Measurements from ENCODE around the gene POTEJ. TPM values are rescaled to one million over a fixed set of nuclear protein-coding genes. Genes with fewer than 3 reads are reported as not detected.
"Not testable (repeated sequence)": the region's sequence is repeated elsewhere in the genome, so short reads cannot be mapped to it uniquely, and the experiment has no call there.

Gene POTEJ
- total and polyA plus RNA-seq, 2 donors (not counting 1 experiment from before 2014, with no cell fraction given), result not detected

- H3K27me3 ChIP-seq (replicated peaks in 1 of 4; ENCODE audit: control extremely low read depth in 1 of 4, control insufficient read depth in 3 of 4, insufficient read depth in 4 of 4, low read length in 3 of 4); H3K27ac Mint-ChIP-seq; CTCF ChIA-PET; H3K79me2 ChIP-seq (ENCODE audit: control insufficient read depth, insufficient read depth, low read length); H3K27ac ChIP-seq (ENCODE audit: low read length in 2 of 2); H3K9ac ChIP-seq (ENCODE audit: low read length); H2AFZ ChIP-seq (ENCODE audit: insufficient read depth, low read depth, low read length, poor library complexity, severe bottlenecking); ATAC-seq (ENCODE audit: low read depth); H3K4me2 ChIP-seq (replicated peaks; ENCODE audit: low read depth, low read length, poor library complexity, severe bottlenecking); H3K36me3 ChIP-seq (replicated peaks in 1 of 2; ENCODE audit: control extremely low read depth in 1 of 2, control insufficient read depth in 1 of 2, extremely low read depth in 1 of 2, insufficient read depth in 2 of 2, low read length in 1 of 2); H3K27me3 Mint-ChIP-seq; H3K4me3 ChIP-seq (ENCODE audit: control extremely low read depth in 1 of 5, extremely low read depth in 1 of 5, insufficient read depth in 1 of 5, low read depth in 2 of 5, low read length in 4 of 5); H3K4me1 ChIP-seq (ENCODE audit: control insufficient read depth in 2 of 2, insufficient read depth in 2 of 2, low read length in 2 of 2); H4K20me1 ChIP-seq (ENCODE audit: control insufficient read depth, insufficient read depth, low read length, poor library complexity, severe bottlenecking); POLR2A ChIA-PET; DNase-seq; H3K4me3 Mint-ChIP-seq; H3K9me3 ChIP-seq (ENCODE audit: control extremely low read depth in 1 of 3, control insufficient read depth in 2 of 3, insufficient read depth in 1 of 3, low read length in 2 of 3); intact Hi-C loops (cut with micrococcal nuclease); H3K9me3 Mint-ChIP-seq (ENCODE audit: insufficient read depth); H3K4me1 Mint-ChIP-seq: not testable (repeated sequence)
- WGBS (ENCODE audit: insufficient coverage), result 89% methylated on average over 9 of the region's 10 CpGs
These were observed 56.3 kb downstream of the POTEJ start for GRCh38 chr2:130667516-130667915.

GRCh38 chr2:130670026-130670745 lies 58.9 kb downstream of the POTEJ start:
- not testable (repeated sequence) for H3K36me3 ChIP-seq (replicated peaks in 1 of 2; ENCODE audit: control extremely low read depth in 1 of 2, control insufficient read depth in 1 of 2, extremely low read depth in 1 of 2, insufficient read depth in 2 of 2, low read length in 1 of 2); H3K27ac ChIP-seq (ENCODE audit: low read length in 2 of 2)

GRCh38 chr2:130692041-130692770 lies 81.0 kb downstream of the POTEJ start:
- H3K9me3 Mint-ChIP-seq (ENCODE audit: insufficient read depth); H4K20me1 ChIP-seq (ENCODE audit: control insufficient read depth, insufficient read depth, low read length, poor library complexity, severe bottlenecking); POLR2A ChIA-PET; H3K4me1 Mint-ChIP-seq; intact Hi-C loops (cut with micrococcal nuclease); H3K27me3 ChIP-seq (replicated peaks in 1 of 4; ENCODE audit: control extremely low read depth in 1 of 4, control insufficient read depth in 3 of 4, insufficient read depth in 4 of 4, low read length in 3 of 4); H3K27ac ChIP-seq (ENCODE audit: low read length in 2 of 2); H3K4me3 ChIP-seq (ENCODE audit: control extremely low read depth in 1 of 5, extremely low read depth in 1 of 5, insufficient read depth in 1 of 5, low read depth in 2 of 5, low read length in 4 of 5); H3K27ac Mint-ChIP-seq; H3K9me3 ChIP-seq (ENCODE audit: control extremely low read depth in 1 of 3, control insufficient read depth in 2 of 3, insufficient read depth in 1 of 3, low read length in 2 of 3); H3K9ac ChIP-seq (ENCODE audit: low read length); CTCF ChIA-PET; H3K4me1 ChIP-seq (ENCODE audit: control insufficient read depth in 2 of 2, insufficient read depth in 2 of 2, low read length in 2 of 2); H2AFZ ChIP-seq (ENCODE audit: insufficient read depth, low read depth, low read length, poor library complexity, severe bottlenecking); H3K4me2 ChIP-seq (replicated peaks; ENCODE audit: low read depth, low read length, poor library complexity, severe bottlenecking); H3K36me3 ChIP-seq (replicated peaks in 1 of 2; ENCODE audit: control extremely low read depth in 1 of 2, control insufficient read depth in 1 of 2, extremely low read depth in 1 of 2, insufficient read depth in 2 of 2, low read length in 1 of 2); ATAC-seq (ENCODE audit: low read depth); DNase-seq; H3K27me3 Mint-ChIP-seq; H3K79me2 ChIP-seq (ENCODE audit: control insufficient read depth, insufficient read depth, low read length); H3K4me3 Mint-ChIP-seq: not testable (repeated sequence)
- 74% methylated on average over 7 of the region's 35 CpGs for WGBS (ENCODE audit: insufficient coverage)

More at GRCh38 chr2:130670026-130670745, 58.9 kb downstream of the POTEJ start:
- H3K27me3 Mint-ChIP-seq; H3K4me3 Mint-ChIP-seq; ATAC-seq (ENCODE audit: low read depth); H3K4me1 ChIP-seq (ENCODE audit: control insufficient read depth in 2 of 2, insufficient read depth in 2 of 2, low read length in 2 of 2); H3K27ac Mint-ChIP-seq; CTCF ChIA-PET; H3K4me2 ChIP-seq (replicated peaks; ENCODE audit: low read depth, low read length, poor library complexity, severe bottlenecking); H3K79me2 ChIP-seq (ENCODE audit: control insufficient read depth, insufficient read depth, low read length); POLR2A ChIA-PET; DNase-seq; H3K4me1 Mint-ChIP-seq; H4K20me1 ChIP-seq (ENCODE audit: control insufficient read depth, insufficient read depth, low read length, poor library complexity, severe bottlenecking); H3K4me3 ChIP-seq (ENCODE audit: control extremely low read depth in 1 of 5, extremely low read depth in 1 of 5, insufficient read depth in 1 of 5, low read depth in 2 of 5, low read length in 4 of 5); H3K27me3 ChIP-seq (replicated peaks in 1 of 4; ENCODE audit: control extremely low read depth in 1 of 4, control insufficient read depth in 3 of 4, insufficient read depth in 4 of 4, low read length in 3 of 4); H3K9me3 ChIP-seq (ENCODE audit: control extremely low read depth in 1 of 3, control insufficient read depth in 2 of 3, insufficient read depth in 1 of 3, low read length in 2 of 3); H3K9ac ChIP-seq (ENCODE audit: low read length); H3K9me3 Mint-ChIP-seq (ENCODE audit: insufficient read depth); intact Hi-C loops (cut with micrococcal nuclease); H2AFZ ChIP-seq (ENCODE audit: insufficient read depth, low read depth, low read length, poor library complexity, severe bottlenecking): not testable (repeated sequence)
- 95% methylated on average over 7 of the region's 13 CpGs for WGBS (ENCODE audit: insufficient coverage)

DNA sequence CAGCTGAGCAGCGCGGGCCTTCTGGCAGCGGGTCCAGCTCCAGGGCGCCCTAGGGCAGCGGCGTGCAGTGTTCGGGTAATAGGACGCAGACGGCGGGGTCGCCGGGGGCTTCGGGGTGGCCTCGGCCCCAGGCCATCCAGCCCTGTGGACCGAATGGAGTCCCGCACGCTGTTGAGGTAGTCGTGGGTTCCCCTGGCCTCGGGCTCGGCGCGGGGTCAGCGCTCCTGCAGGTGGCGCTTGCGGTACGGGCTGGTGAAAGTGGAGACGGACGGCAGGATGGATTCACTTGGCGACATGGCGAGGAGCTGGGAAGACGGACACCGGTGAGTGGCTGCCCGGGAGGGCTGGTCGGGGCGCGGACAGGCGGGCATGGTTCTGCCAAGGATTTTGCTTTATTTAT lies 82.2 kb downstream of the POTEJ start:
- CTCF ChIA-PET; H2AFZ ChIP-seq (ENCODE audit: insufficient read depth, low read depth, low read length, poor library complexity, severe bottlenecking); H3K27me3 ChIP-seq (replicated peaks in 1 of 4; ENCODE audit: control extremely low read depth in 1 of 4, control insufficient read depth in 3 of 4, insufficient read depth in 4 of 4, low read length in 3 of 4); H3K4me2 ChIP-seq (replicated peaks; ENCODE audit: low read depth, low read length, poor library complexity, severe bottlenecking); H3K9me3 Mint-ChIP-seq (ENCODE audit: insufficient read depth); H3K4me3 Mint-ChIP-seq; H3K27ac Mint-ChIP-seq; intact Hi-C loops (cut with micrococcal nuclease); H3K79me2 ChIP-seq (ENCODE audit: control insufficient read depth, insufficient read depth, low read length); ATAC-seq (ENCODE audit: low read depth); H3K9ac ChIP-seq (ENCODE audit: low read length); H3K36me3 ChIP-seq (replicated peaks in 1 of 2; ENCODE audit: control extremely low read depth in 1 of 2, control insufficient read depth in 1 of 2, extremely low read depth in 1 of 2, insufficient read depth in 2 of 2, low read length in 1 of 2); POLR2A ChIA-PET; H4K20me1 ChIP-seq (ENCODE audit: control insufficient read depth, insufficient read depth, low read length, poor library complexity, severe bottlenecking); H3K9me3 ChIP-seq (ENCODE audit: control extremely low read depth in 1 of 3, control insufficient read depth in 2 of 3, insufficient read depth in 1 of 3, low read length in 2 of 3); H3K4me3 ChIP-seq (ENCODE audit: control extremely low read depth in 1 of 5, extremely low read depth in 1 of 5, insufficient read depth in 1 of 5, low read depth in 2 of 5, low read length in 4 of 5); DNase-seq; H3K4me1 ChIP-seq (ENCODE audit: control insufficient read depth in 2 of 2, insufficient read depth in 2 of 2, low read length in 2 of 2); H3K27me3 Mint-ChIP-seq; H3K27ac ChIP-seq (ENCODE audit: low read length in 2 of 2); H3K4me1 Mint-ChIP-seq: not testable (repeated sequence)
- WGBS (ENCODE audit: insufficient coverage), result 4% methylated on average over 15 of the region's 37 CpGs

Measured in B cell (primary cell).